Measurements from ENCODE around the gene FANCI.

Gene FANCI

DNA sequence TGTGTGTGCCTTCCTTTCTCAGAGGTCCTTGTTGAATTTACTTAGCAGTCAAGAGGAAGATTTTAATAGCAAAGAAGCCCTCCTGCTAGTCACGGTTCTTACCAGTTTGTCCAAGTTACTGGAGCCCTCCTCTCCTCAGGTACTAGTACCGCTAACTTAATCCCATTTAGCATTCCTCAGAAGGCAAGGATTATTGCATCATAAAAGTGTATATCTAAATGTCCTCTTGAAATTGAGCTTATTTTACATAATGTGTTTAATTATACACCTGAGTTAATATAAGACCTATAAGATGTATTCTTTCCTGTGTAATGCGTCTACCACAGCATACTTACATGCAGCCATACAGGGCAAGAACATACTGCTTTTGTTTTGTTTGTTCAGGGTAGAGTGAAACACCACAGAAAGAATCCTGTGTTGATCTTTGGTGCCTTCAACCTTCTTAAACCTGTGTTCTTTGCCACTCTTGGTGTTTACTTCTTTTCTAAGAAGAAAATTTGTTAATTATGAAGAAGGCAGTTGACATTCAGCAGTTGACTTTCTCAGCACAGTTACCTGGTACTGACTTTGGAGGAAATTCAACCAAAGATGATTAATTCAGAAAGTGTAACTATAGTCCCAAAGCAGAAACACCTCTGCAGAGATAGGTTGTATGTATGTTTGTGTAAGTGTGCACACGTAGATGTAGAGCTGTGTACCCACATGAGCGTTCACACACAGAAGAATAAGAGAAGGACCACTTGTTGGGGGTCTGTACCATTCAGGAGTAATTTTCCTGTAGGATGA is 57.7 kb downstream of the FANCI start:
- H3K4me3 ChIP-seq = no peak overlapping the region
- no peaks in the 10 kb centered on the region for H4K20me1 ChIP-seq
- no peak for TF ChIP-seq Cebpa-rat (IDR thresholded peaks at IDR 0.05)
- no peaks in the 10 kb centered on the region for H3K4me1 ChIP-seq
- no peaks in the 10 kb centered on the region for H3K27me3 ChIP-seq
- no peaks in the 10 kb centered on the region for H3K9me3 ChIP-seq
- no peak overlapping the region for H3K27ac ChIP-seq
- no peak overlapping the region for H3K4me2 ChIP-seq
- H3K9ac ChIP-seq = no peak overlapping the region; the same call in 1 of the 2 replicates
- H3K36me3 ChIP-seq = peaks cover 75% of the 10 kb centered on the region

- H3K27me3 ChIP-seq = no peaks in the 10 kb centered on the region
- no peak overlapping the region for H3K4me2 ChIP-seq
- H3K4me1 ChIP-seq = no peaks in the 10 kb centered on the region
- peaks cover 100% of the 10 kb centered on the region for H3K36me3 ChIP-seq
- no peak for TF ChIP-seq Cebpa-rat (IDR thresholded peaks at IDR 0.05)
- no peak overlapping the region for H3K9ac ChIP-seq
- no peaks in the 10 kb centered on the region for H4K20me1 ChIP-seq
- H3K27ac ChIP-seq = no peak overlapping the region
- no peak overlapping the region for H3K4me3 ChIP-seq
- H3K9me3 ChIP-seq = no peaks in the 10 kb centered on the region
These were observed 60.2 kb downstream of the FANCI start for GRCh38 chr15:89303986-89304385.

- H3K9me3 ChIP-seq = no peaks in the 10 kb centered on the region
- peaks cover 100% of the 10 kb centered on the region for H3K36me3 ChIP-seq
- no peaks in the 10 kb centered on the region for H3K27me3 ChIP-seq
- H3K27ac ChIP-seq = no peak overlapping the region
- no peaks in the 10 kb centered on the region for H4K20me1 ChIP-seq
- H3K4me1 ChIP-seq = no peaks in the 10 kb centered on the region
- TF ChIP-seq Cebpa-rat (IDR thresholded peaks at IDR 0.05) = no peak
- H3K4me2 ChIP-seq = no peak overlapping the region
- no peak overlapping the region for H3K9ac ChIP-seq
- no peak overlapping the region for H3K4me3 ChIP-seq
These were observed 61.6 kb downstream of the FANCI start for GRCh38 chr15:89305395-89305794.

- no peak for TF ChIP-seq Cebpa-rat (IDR thresholded peaks at IDR 0.05)
- H3K4me3 ChIP-seq = no peak overlapping the region
- no peaks in the 10 kb centered on the region for H4K20me1 ChIP-seq
- no peaks in the 10 kb centered on the region for H3K4me1 ChIP-seq
- no peak overlapping the region for H3K27ac ChIP-seq
- no peak overlapping the region for H3K9ac ChIP-seq
- peaks cover 100% of the 10 kb centered on the region for H3K36me3 ChIP-seq
- no peaks in the 10 kb centered on the region for H3K9me3 ChIP-seq
- no peaks in the 10 kb centered on the region for H3K27me3 ChIP-seq
- no peak overlapping the region for H3K4me2 ChIP-seq
These were observed 63.3 kb downstream of the FANCI start for GRCh38 chr15:89307046-89307587.

- H3K36me3 ChIP-seq = peaks cover 100% of the 10 kb centered on the region
- H3K4me2 ChIP-seq = no peak overlapping the region
- TF ChIP-seq Cebpa-rat (IDR thresholded peaks at IDR 0.05) = no peak
- no peak overlapping the region for H3K4me3 ChIP-seq
- no peaks in the 10 kb centered on the region for H3K4me1 ChIP-seq
- no peak overlapping the region for H3K27ac ChIP-seq
- no peaks in the 10 kb centered on the region for H3K27me3 ChIP-seq
- no peaks in the 10 kb centered on the region for H4K20me1 ChIP-seq
- no peaks in the 10 kb centered on the region for H3K9me3 ChIP-seq
- no peak overlapping the region for H3K9ac ChIP-seq
These were observed 64.0 kb downstream of the FANCI start for GRCh38 chr15:89307791-89308190.

DNA sequence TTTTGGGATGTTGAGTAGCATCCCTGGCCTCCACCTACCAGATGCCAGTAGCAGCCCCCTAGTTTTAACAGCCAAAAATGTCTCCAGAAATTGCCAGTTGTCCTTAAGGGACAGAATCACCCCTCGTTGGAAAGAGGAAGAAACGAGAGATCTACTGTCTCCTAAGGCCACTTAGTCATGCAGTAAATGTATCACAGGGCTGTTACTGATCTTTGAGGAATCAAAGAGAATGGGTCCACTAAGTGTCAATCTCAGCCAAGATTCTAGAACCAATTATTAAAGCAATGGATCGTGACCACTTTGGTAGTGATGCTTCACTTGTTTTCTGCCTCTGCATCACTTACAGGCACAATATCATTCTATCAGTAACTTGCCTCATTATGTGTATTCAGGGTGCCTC is 64.5 kb downstream of the FANCI start:
- TF ChIP-seq Cebpa-rat (IDR thresholded peaks at IDR 0.05) = no peak
- Histone ChIP-seq H3K36me3 (peaks cover 100% of the 10 kb centered on the region), H3K4me3 (no peak overlapping the region), H3K27me3 (no peaks in the 10 kb centered on the region), H3K27ac (no peak overlapping the region), H3K4me1 (no peaks in the 10 kb centered on the region), H3K9ac (no peak overlapping the region), H4K20me1 (no peaks in the 10 kb centered on the region), H3K4me2 (no peak overlapping the region), H3K9me3 (no peaks in the 10 kb centered on the region)

DNA sequence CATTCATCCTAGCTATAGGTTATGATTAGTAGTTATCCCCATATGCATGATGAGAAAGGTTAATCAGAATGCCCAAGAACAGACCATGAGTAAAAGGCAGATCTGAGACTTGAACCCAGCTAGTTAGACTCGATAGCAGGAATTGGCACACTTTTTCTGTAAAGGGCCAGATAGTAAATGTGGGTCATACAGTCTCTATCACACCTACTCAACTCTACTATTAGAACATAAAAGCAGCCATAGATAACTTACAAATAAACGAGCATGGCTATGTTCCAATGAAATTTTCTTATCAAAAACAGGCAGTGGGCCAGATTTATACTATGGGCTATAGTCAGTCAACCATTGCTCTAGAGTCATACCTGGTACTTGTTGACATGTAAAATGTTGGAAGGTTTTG is 66.2 kb downstream of the FANCI start:
- no peak for TF ChIP-seq Cebpa-rat (IDR thresholded peaks at IDR 0.05)
- Histone ChIP-seq H3K4me2 (no peak overlapping the region), H3K27me3 (no peaks in the 10 kb centered on the region), H3K4me3 (no peak overlapping the region), H4K20me1 (peaks cover 2% of the 10 kb centered on the region; the same call in 1 of the 2 replicates), H3K36me3 (peaks cover 100% of the 10 kb centered on the region), H3K9me3 (no peaks in the 10 kb centered on the region), H3K27ac (no peak overlapping the region), H3K4me1 (no peaks in the 10 kb centered on the region), H3K9ac (no peak overlapping the region)

DNA sequence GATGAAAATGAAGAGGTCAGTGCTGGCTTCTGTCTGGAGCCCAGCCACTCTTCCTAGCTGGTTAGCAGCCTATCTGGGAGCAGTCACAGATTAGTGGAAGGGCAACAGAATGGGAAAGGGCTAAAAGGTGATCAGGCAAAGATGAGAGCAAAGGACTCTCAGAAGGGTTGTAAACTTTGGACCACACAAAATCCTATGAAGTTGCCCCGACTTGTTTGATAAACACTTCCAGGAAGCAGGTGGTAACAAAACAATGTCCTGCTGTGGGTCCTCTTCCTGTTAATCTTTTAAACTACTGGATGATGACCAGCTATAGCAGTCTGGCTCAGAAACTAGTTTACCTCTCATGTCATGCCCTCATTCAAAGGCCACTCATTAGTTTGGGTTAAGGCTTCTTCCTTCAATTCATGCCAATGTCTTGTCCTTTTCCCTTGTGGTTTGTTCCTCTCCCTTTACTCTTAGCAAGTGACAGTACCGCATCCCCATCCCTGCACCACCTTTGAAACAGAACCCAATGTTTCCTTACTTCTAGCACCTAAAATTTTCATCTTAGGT is 71.7 kb downstream of the FANCI start:
- peaks cover 21% of the 10 kb centered on the region for H3K4me1 ChIP-seq
- no peak overlapping the region for H3K9ac ChIP-seq
- H3K4me2 ChIP-seq = no peak overlapping the region
- no peak overlapping the region for H3K4me3 ChIP-seq
- H4K20me1 ChIP-seq = peaks cover 54% of the 10 kb centered on the region
- no peaks in the 10 kb centered on the region for H3K9me3 ChIP-seq
- no peak overlapping the region for H3K27ac ChIP-seq
- H3K27me3 ChIP-seq = no peaks in the 10 kb centered on the region
- peaks cover 100% of the 10 kb centered on the region for H3K36me3 ChIP-seq
- no peak for TF ChIP-seq Cebpa-rat (IDR thresholded peaks at IDR 0.05)

DNA sequence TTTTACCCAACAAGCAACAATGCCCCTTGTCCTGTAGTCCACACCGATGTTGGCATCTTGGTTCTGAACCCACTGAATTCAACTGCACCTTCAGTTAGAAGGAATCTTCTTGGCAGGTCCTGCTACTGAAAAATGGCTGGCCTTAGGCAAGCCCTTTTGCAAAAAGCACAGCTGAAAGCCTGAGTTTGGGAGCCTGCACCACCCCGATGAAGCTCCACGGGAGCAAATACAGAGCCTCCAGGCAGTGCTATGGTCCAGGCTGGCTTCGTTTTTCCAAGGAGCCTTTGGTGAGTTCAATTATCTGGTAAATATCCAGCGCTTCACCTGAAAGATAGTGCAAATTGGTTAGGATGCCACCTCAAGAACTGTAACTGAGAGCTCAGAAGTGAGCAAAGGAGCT is 72.7 kb downstream of the FANCI start:
- H3K4me3 ChIP-seq = no peak overlapping the region
- no peak overlapping the region for H3K9ac ChIP-seq
- H3K36me3 ChIP-seq = peaks cover 100% of the 10 kb centered on the region
- H3K4me1 ChIP-seq = peaks cover 25% of the 10 kb centered on the region
- H4K20me1 ChIP-seq = peaks cover 64% of the 10 kb centered on the region
- no peak for TF ChIP-seq Cebpa-rat (IDR thresholded peaks at IDR 0.05)
- no peak overlapping the region for H3K4me2 ChIP-seq
- no peaks in the 10 kb centered on the region for H3K27me3 ChIP-seq
- H3K27ac ChIP-seq = no peak overlapping the region
- no peaks in the 10 kb centered on the region for H3K9me3 ChIP-seq

- no peak for TF ChIP-seq Cebpa-rat (IDR thresholded peaks at IDR 0.05)
- H3K27ac ChIP-seq = no peak overlapping the region
These were observed 73.5 kb downstream of the FANCI start for GRCh38 chr15:89317186-89317720.

More at GRCh38 chr15:89317186-89317720, 73.5 kb downstream of the FANCI start:
- Histone ChIP-seq H3K27me3 (no peaks in the 10 kb centered on the region), H3K4me1 (peaks cover 25% of the 10 kb centered on the region), H3K9me3 (no peaks in the 10 kb centered on the region), H3K9ac (no peak overlapping the region), H4K20me1 (peaks cover 72% of the 10 kb centered on the region), H3K36me3 (peaks cover 100% of the 10 kb centered on the region), H3K4me3 (no peak overlapping the region), H3K4me2 (no peak overlapping the region)
